Colonic mucosa (tissue), 4 donors: ENCODE results near the gene NOC2L. TPM values are rescaled to one million over a fixed set of nuclear protein-coding genes. Genes with fewer than 3 reads are reported as not detected.

Experiments used
- DNase-seq: peaks from one replicate; pipeline ENCODE4 v3.0.0-alpha.2; 2020
- H3K27ac ChIP-seq: fragments of 200-600 bp; one replicate; pipeline ENCODE4 v1.8.0; 2021
- H3K27me3 ChIP-seq: fragments of 200-600 bp; one replicate; pipeline ENCODE4 v1.8.0; 2021
- H3K36me3 ChIP-seq: fragments of 200-600 bp; one replicate; pipeline ENCODE4 v1.8.0; 2021
- H3K4me1 ChIP-seq: fragments of 200-600 bp; one replicate; pipeline ENCODE4 v1.8.0; 2021; ENCODE audit warnings: mild to moderate bottlenecking
- H3K4me3 ChIP-seq: fragments of 200-600 bp; one replicate; pipeline ENCODE4 v1.8.0; 2021
- H3K9ac ChIP-seq, 2 donors: one replicate each; pipeline ENCODE4 v1.7.0; 2013; ENCODE audit warnings: control low read depth in 2 of 2, low read depth in 2 of 2, low read length in 2 of 2
- H3K9me3 ChIP-seq: fragments of 200-600 bp; one replicate; pipeline ENCODE4 v1.8.0; 2021
- CTCF ChIP-seq: fragments of 200-600 bp; IDR thresholded peaks from one replicate; pipeline ENCODE4 v1.8.0; 2022; ENCODE audit warnings: antibody characterized with exemption, mild to moderate bottlenecking
- intact Hi-C: fragments of 100-400 bp; cut with DNase I; formaldehyde crosslinking; loops from one replicate; pipeline ENCODE4 v1.14.1; 2022
- total RNA-seq, 2 donors: library from RNA; stranded (reverse); fragmentation: NEBNext Ultra II Directional in 1 of 2; extraction: Animal tissue kit (Norgen Biotek cat#: 25700) in 1 of 2; gene quantifications; one replicate each; pipeline ENCODE4 v1.2.1, GENCODE V29; 2021
- donor health status: healthy.
- donor health status: DM: no; HTN: no; CAD: no.
- donor health status: DM: no; HTN: no; CAD: no.

Gene NOC2L
- total RNA-seq, 2 donors from 2014 or later: 46.9 to 127 TPM

- H3K4me1 ChIP-seq: peaks cover 16% of the 10 kb centered on the region
- H3K36me3 ChIP-seq: no peaks in the 10 kb centered on the region
- no peaks in the 10 kb centered on the region for H3K9me3 ChIP-seq
- no peak overlapping the region for H3K4me3 ChIP-seq
- no peak for TF ChIP-seq CTCF
- DNase-seq: no peak
- intact Hi-C loops: no loop called here
- H3K27ac ChIP-seq: no peak overlapping the region
- peaks cover 76% of the 10 kb centered on the region for H3K27me3 ChIP-seq
- no peak overlapping the region for H3K9ac ChIP-seq
Observed at GRCh38 chr1:925561-926421, 33.3 kb downstream of the NOC2L start.

- H3K36me3 ChIP-seq: no peaks in the 10 kb centered on the region
- intact Hi-C loops: no loop called here
- DNase-seq: no peak
- peak overlapping the region; percentile 34 for H3K4me3 ChIP-seq
- TF ChIP-seq CTCF: no peak
- H3K27me3 ChIP-seq: peaks cover 81% of the 10 kb centered on the region
- peaks cover 22% of the 10 kb centered on the region for H3K4me1 ChIP-seq
- H3K27ac ChIP-seq: no peak overlapping the region
- no peaks in the 10 kb centered on the region for H3K9me3 ChIP-seq
- H3K9ac ChIP-seq: peak overlapping the region in 1 of 2 donors; percentile 43
Observed at GRCh38 chr1:924656-925560, 34.1 kb downstream of the NOC2L start.

GRCh38 chr1:923991-924655 is 34.9 kb downstream of the NOC2L start:
- Histone ChIP-seq H3K27ac (no peak overlapping the region), H3K27me3 (peaks cover 82% of the 10 kb centered on the region), H3K36me3 (no peaks in the 10 kb centered on the region), H3K9me3 (no peaks in the 10 kb centered on the region), H3K9ac (peak overlapping the region in 1 of 2 donors; percentile 43), H3K4me3 (peak overlapping the region; percentile 34), H3K4me1 (peaks cover 22% of the 10 kb centered on the region)
- no peak for DNase-seq
- intact Hi-C loops: no loop called here
- no peak for TF ChIP-seq CTCF

- TF ChIP-seq CTCF: no peak
- Histone ChIP-seq H3K27ac (no peak within 1 kb of the TSS), H3K36me3 (no peaks in the 10 kb centered on the region), H3K9ac (peak within 1 kb of the TSS in 1 of 2 donors; percentile 43), H3K4me3 (peak within 1 kb of the TSS; percentile 34), H3K9me3 (no peaks in the 10 kb centered on the region), H3K27me3 (peaks cover 83% of the 10 kb centered on the region), H3K4me1 (peaks cover 22% of the 10 kb centered on the region)
- DNase-seq: peak; percentile 85
- intact Hi-C loops: no loop called here
Observed at GRCh38 chr1:923131-923990, 35.7 kb downstream of the NOC2L start, which contains the start of gene SAMD11. Gene SAMD11 (plus strand): TSS chr1:923923. CDS start chr1:924432, 509 bp downstream.
